HEK293T (cell line): ENCODE data around the gene KRTAP3-3.

Experiments
- CTCF ChIA-PET: fragments of 350-600 bp; formaldehyde crosslinking; extraction: SDS; loops from one replicate; lab custom pipeline; 2021; ENCODE audit warnings: antibody characterized with exemption, inconsistent platforms; lab: Yijun Ruan, JAX
- POLR2A ChIA-PET: fragments of 350-600 bp; formaldehyde crosslinking; extraction: SDS; loops from one replicate; lab custom pipeline; 2020; ENCODE audit warnings: antibody characterized with exemption, inconsistent platforms; lab: Yijun Ruan, JAX
- DNase-seq: peaks from one replicate; pipeline ENCODE4 v3.0.0; 2012; ENCODE audit warnings: mixed read lengths; ENCODE audit errors: extremely low spot score
- ARNT ChIP-seq: fragments of 450-650 bp; IDR thresholded peaks from 2 replicates; pipeline ENCODE4 v1.6.1; 2017; ENCODE audit warnings: mild to moderate bottlenecking
- BHLHE40 ChIP-seq: fragments of 450-650 bp; IDR thresholded peaks from 2 replicates; pipeline ENCODE4 v1.6.1; 2016; ENCODE audit warnings: mild to moderate bottlenecking, moderate library complexity, borderline replicate concordance
- CTBP1 ChIP-seq: fragments of 450-650 bp; IDR thresholded peaks from 2 replicates; pipeline ENCODE4 v1.6.1; 2016; ENCODE audit warnings: borderline replicate concordance
- ELF4 ChIP-seq: fragments of 450-650 bp; IDR thresholded peaks from 2 replicates; pipeline ENCODE4 v1.6.1; 2017; ENCODE audit warnings: antibody characterized with exemption
- FOXA1 ChIP-seq: fragments of 450-650 bp; IDR thresholded peaks from 2 replicates; pipeline ENCODE4 v1.6.1; 2016; ENCODE audit warnings: mild to moderate bottlenecking
- FOXK2 ChIP-seq: fragments of 450-650 bp; IDR thresholded peaks from 2 replicates; pipeline ENCODE4 v1.6.1; 2016; ENCODE audit warnings: mild to moderate bottlenecking
- FOXM1 ChIP-seq: fragments of 450-650 bp; IDR thresholded peaks from 2 replicates; pipeline ENCODE4 v1.6.1; 2017; ENCODE audit warnings: mild to moderate bottlenecking, borderline replicate concordance
- HDGF ChIP-seq: fragments of 450-650 bp; IDR thresholded peaks from 2 replicates; pipeline ENCODE4 v1.6.1; 2017; ENCODE audit warnings: antibody characterized with exemption, borderline replicate concordance
- L3MBTL2 ChIP-seq: fragments of 450-650 bp; conservative IDR thresholded peaks from 2 replicates; pipeline ENCODE4 v1.6.1; 2016; ENCODE audit warnings: mild to moderate bottlenecking
- LEF1 ChIP-seq: fragments of 450-650 bp; IDR thresholded peaks from 2 replicates; pipeline ENCODE4 v1.6.1; 2017; ENCODE audit warnings: mild to moderate bottlenecking, borderline replicate concordance
- NFRKB ChIP-seq: fragments of 450-650 bp; IDR thresholded peaks from 2 replicates; pipeline ENCODE4 v1.6.1; 2016; ENCODE audit warnings: mild to moderate bottlenecking, moderate library complexity
- SP1 ChIP-seq: fragments of 450-650 bp; IDR thresholded peaks from 2 replicates; pipeline ENCODE4 v1.6.1; 2017
- SUZ12 ChIP-seq: fragments of 450-650 bp; IDR thresholded peaks from 2 replicates; pipeline ENCODE4 v1.6.1; 2016; ENCODE audit warnings: mild to moderate bottlenecking
- TARDBP ChIP-seq: fragments of 450-650 bp; IDR thresholded peaks from 2 replicates; pipeline ENCODE4 v1.6.1; 2016
- ZNF384 ChIP-seq: fragments of 450-650 bp; IDR thresholded peaks from 2 replicates; pipeline ENCODE4 v1.6.1; 2016
- TF ChIP-seq, protein P1 (sequence below): fragments of 450-650 bp; IDR thresholded peaks from 2 replicates; pipeline ENCODE4 v1.6.1; 2016

KRTAP3-3 gene

DNA sequence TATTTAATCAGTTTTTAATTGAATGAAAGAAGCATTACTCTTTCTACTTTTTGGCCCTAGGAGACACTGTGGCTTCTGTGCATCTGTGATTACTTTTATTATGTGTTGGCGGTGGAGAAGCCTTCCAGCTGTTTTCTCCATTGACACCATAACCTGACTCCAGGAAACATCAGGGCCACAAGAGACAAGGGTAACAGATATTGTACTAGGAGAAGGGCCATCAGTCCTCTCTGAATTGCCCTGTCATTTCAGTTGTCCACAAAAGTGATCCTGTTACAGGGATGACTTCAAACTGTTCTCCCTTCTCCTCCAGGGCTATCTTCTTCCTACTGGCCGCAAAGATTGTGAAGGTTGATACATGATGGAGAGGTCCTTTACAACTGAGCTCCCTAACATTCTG, 41.8 kb downstream of the KRTAP3-3 start:
- ChIA-PET CTCF (interaction anchor here (1.4 kb wide), 1 partner anchor 15 kb away, joined by 4 read pairs; the partner anchor contains the start of gene KRT39), POLR2A (no interaction called here)
- no peak for TF ChIP-seq NFRKB
- TF ChIP-seq BHLHE40: no peak
- no peak for TF ChIP-seq HDGF
- no peak for TF ChIP-seq SP1
- TF ChIP-seq ARNT: no peak
- no peak for DNase-seq

DNA sequence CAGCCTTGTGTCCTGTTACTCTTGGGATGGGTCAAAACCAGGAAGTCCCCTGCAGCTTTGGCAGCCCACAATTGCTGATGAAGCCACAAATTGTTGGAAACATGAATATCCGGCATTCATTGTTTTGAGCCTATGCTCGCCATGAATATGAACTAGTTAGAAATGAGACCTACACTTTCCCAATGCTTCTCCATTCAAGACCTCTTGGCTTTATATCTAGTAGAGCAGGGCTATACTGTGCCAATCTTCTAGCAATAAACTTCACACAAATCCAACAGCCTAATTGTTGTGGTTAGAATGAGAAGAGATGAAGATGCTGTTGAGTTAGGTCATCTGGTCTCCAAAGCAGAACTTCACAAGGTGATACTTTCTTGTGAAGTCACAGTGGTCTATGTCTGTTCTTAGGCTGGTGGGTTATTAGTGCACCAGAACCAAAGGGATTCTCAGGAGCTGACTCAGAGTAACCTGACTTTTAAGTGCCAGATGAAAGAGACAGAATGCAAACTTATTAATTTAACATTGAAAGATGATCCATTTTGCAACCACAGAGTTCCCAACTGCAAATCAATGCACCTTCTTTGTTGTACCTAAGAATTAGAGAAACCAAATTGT, 42.8 kb downstream of the KRTAP3-3 start:
- TF ChIP-seq ZNF384 (no peak), TARDBP (no peak), ELF4 (no peak), ARNT (no peak), HDGF (no peak), FOXK2 (no peak), NFRKB (no peak), L3MBTL2 (no peak), SUZ12 (no peak), FOXA1 (no peak)
- TF ChIP-seq, protein P1, sequence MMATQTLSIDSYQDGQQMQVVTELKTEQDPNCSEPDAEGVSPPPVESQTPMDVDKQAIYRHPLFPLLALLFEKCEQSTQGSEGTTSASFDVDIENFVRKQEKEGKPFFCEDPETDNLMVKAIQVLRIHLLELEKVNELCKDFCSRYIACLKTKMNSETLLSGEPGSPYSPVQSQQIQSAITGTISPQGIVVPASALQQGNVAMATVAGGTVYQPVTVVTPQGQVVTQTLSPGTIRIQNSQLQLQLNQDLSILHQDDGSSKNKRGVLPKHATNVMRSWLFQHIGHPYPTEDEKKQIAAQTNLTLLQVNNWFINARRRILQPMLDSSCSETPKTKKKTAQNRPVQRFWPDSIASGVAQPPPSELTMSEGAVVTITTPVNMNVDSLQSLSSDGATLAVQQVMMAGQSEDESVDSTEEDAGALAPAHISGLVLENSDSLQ: no peak
- CTCF ChIA-PET: interaction anchor here (0.6 kb wide), 1 partner anchor 11 kb away, joined by 3 read pairs; no protein-coding TSS in a partner anchor
- no peak for DNase-seq
- POLR2A ChIA-PET: no interaction called here

DNA sequence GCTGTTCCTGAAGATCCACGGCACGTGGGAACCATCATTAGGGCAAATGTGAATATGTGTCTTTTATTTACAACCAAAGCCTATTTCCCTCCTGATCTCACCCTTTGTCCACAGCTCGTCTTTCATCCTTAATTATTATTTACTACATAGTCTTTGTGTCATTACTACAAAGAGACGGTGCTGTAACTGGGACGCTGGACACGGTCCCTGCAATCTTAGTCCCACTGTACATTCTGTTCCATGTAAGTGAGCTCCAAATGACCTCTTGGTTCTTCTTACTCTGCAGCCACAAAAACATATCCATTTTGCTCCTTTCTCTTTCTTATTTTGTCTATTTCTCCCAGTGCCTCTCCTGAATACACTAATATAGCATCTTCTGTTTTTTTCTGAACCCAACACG, 43.8 kb downstream of the KRTAP3-3 start:
- no peak for TF ChIP-seq HDGF
- no peak for TF ChIP-seq LEF1
- no peak for TF ChIP-seq BHLHE40
- TF ChIP-seq CTBP1: no peak
- no peak for TF ChIP-seq L3MBTL2
- TF ChIP-seq SUZ12: no peak
- no peak for TF ChIP-seq NFRKB
- TF ChIP-seq ELF4: no peak
- no peak for DNase-seq
- CTCF ChIA-PET: no interaction called here
- POLR2A ChIA-PET: no interaction called here

DNA sequence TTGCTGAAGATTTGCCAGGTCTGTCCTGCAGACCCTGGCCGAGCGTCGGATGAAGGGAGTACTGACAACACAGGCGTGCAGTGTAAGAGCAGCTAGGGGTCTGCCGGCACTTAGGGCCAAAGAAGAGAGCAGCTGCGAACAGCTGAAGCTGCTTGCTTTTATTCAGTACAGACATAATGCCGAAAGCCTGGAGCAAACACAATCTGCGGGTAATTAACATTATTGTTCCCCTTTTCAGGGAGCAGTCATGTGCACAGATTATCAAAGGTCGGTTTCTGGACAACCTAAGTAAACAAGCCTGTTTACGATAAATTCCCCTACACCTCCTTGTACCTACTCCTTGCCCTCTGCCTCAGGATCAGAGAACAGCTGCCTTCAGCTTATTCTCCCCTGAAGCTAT, 44.5 kb downstream of the KRTAP3-3 start:
- no peak for TF ChIP-seq HDGF
- TF ChIP-seq FOXA1: no peak
- TF ChIP-seq TARDBP: no peak
- TF ChIP-seq SUZ12: no peak
- TF ChIP-seq ZNF384: no peak
- no peak for TF ChIP-seq NFRKB
- no peak for TF ChIP-seq BHLHE40
- TF ChIP-seq ARNT: no peak
- TF ChIP-seq L3MBTL2: no peak
- DNase-seq: no peak
- ChIA-PET CTCF (no interaction called here), POLR2A (no interaction called here)

DNA sequence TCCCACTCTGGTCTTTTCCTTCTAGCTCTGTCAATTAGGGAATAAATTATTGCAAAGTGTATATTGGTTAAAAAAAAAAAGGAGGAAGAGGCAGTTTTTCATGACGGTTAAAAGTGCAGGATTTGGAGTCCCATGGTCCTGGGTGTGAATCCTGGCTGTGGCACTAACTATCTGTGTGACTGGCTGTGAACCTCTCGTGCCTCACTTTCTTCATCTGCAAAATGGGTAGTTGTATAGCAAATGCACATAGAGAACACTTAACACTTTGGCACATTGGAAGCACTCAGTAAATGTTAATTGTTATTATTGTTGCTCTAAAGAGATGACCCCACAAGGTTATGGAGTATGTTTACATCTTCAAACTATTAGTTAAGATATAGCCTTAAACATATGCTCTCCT, 46.0 kb downstream of the KRTAP3-3 start:
- CTCF ChIA-PET: no interaction called here
- no peak for TF ChIP-seq FOXM1
- no peak for TF ChIP-seq L3MBTL2
- no peak for TF ChIP-seq ARNT
- no peak for TF ChIP-seq NFRKB
- no peak for TF ChIP-seq LEF1
- TF ChIP-seq HDGF: no peak
- no peak for TF ChIP-seq ELF4
- DNase-seq: no peak
- POLR2A ChIA-PET: interaction anchor here (0.6 kb wide), 1 partner anchor 14 kb away, joined by 3 read pairs; no protein-coding TSS in a partner anchor

DNA sequence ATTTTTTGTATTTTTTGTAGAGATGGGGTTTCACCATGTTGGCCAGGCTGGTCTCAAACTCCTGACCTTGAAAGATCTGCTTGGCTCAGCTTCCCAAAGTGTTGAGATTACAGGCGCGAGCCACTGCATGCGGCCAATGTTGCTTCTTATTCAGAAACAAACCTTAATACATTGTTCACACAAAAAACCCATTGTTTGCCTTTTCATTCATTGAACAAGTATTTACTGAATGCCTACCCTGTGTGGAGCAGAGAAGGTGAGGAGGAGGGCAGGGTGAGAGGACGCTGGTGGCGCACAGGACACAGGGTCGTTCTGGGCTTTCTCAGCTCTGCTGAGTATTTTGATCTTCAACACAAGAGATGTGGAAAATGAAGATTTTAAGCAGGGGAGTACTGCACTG, 48.5 kb downstream of the KRTAP3-3 start:
- CTCF ChIA-PET: no interaction called here
- no peak for TF ChIP-seq LEF1
- TF ChIP-seq L3MBTL2: no peak
- TF ChIP-seq FOXA1: no peak
- TF ChIP-seq SUZ12: no peak
- TF ChIP-seq ARNT: no peak
- no peak for TF ChIP-seq ZNF384
- TF ChIP-seq SP1: no peak
- TF ChIP-seq FOXM1: no peak
- TF ChIP-seq NFRKB: no peak
- TF ChIP-seq BHLHE40: no peak
- TF ChIP-seq ELF4: no peak
- no peak for TF ChIP-seq CTBP1
- TF ChIP-seq HDGF: no peak
- TF ChIP-seq FOXK2: no peak
- TF ChIP-seq, protein P1: no peak
- no peak for TF ChIP-seq TARDBP
- no peak for DNase-seq
- POLR2A ChIA-PET: no interaction called here

DNA sequence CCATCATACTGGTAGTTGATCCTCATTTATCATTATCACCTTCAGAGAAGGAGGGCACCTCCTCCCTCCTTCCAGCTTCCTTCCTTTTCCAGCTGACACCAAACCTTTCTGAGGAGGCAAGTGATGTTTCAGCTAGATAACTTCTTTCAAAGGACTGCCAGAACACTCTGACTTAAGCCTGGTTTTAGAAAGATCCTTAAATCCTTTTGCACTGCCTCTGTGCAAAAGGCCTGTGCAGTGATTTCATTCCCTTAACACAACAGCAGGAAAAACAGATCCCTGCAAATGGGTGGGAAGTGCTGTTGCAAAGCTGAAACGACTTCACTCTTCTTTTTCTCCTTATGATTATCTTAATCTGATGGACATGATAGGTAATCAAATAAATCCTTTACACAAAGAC, 49.4 kb downstream of the KRTAP3-3 start:
- POLR2A ChIA-PET: no interaction called here
- DNase-seq: no peak
- CTCF ChIA-PET: no interaction called here
- no peak for TF ChIP-seq HDGF
- TF ChIP-seq FOXM1: no peak
- TF ChIP-seq L3MBTL2: no peak
- no peak for TF ChIP-seq LEF1
- TF ChIP-seq SUZ12: no peak
- no peak for TF ChIP-seq ELF4
- TF ChIP-seq ARNT: no peak
- no peak for TF ChIP-seq TARDBP
- TF ChIP-seq, protein P1: no peak
- no peak for TF ChIP-seq BHLHE40
- TF ChIP-seq FOXK2: no peak
- TF ChIP-seq FOXA1: no peak
- TF ChIP-seq CTBP1: no peak
